CD4-positive, alpha-beta T cell treated with Interferon gamma for 1 hour (primary cell): ENCODE results near the gene CLTB.
"Not testable (repeated sequence)": the region's sequence is repeated elsewhere in the genome, so short reads cannot be mapped to it uniquely, and the experiment has no call there.

Experiments
- DNase-seq: peaks from one replicate; pipeline ENCODE4 v3.0.0-alpha.2; 2020

The CLTB gene

GRCh38 chr5:176415952-176416924 is at the start of gene CLTB:
CLTB (minus strand) TSS chr5:176416539; CDS start chr5:176416363, 176 bp downstream.
- DNase-seq = peak; percentile 90

- DNase-seq = no peak
Measured at GRCh38 chr5:176463113-176463764, 46.9 kb upstream of the CLTB start.

- no peak for DNase-seq
Measured at GRCh38 chr5:176461349-176461748, 45.0 kb upstream of the CLTB start.

- DNase-seq = no peak
Measured at GRCh38 chr5:176458904-176459561, 42.7 kb upstream of the CLTB start.

- no peak for DNase-seq
Measured at GRCh38 chr5:176454724-176455394, 38.5 kb upstream of the CLTB start.

GRCh38 chr5:176450077-176450476 is 33.7 kb upstream of the CLTB start:
- DNase-seq = no peak

- peak; percentile 97 for DNase-seq
Measured at GRCh38 chr5:176447978-176448608, 31.8 kb upstream of the CLTB start, which contains the start of gene FAF2. FAF2 (plus strand) TSS chr5:176448385; CDS start chr5:176448408, 23 bp downstream.

GRCh38 chr5:176447591-176447977 is 31.2 kb upstream of the CLTB start:
- peak; percentile 2 for DNase-seq

GRCh38 chr5:176446884-176447590 is 30.7 kb upstream of the CLTB start:
- DNase-seq = no peak

GRCh38 chr5:176446028-176446665 is 29.8 kb upstream of the CLTB start:
- no peak for DNase-seq

- DNase-seq = no peak
Measured at GRCh38 chr5:176444742-176445141, 28.4 kb upstream of the CLTB start.

GRCh38 chr5:176442911-176443310 is 26.6 kb upstream of the CLTB start:
- DNase-seq = not testable (repeated sequence)

GRCh38 chr5:176441921-176442323 is 25.6 kb upstream of the CLTB start:
- DNase-seq = no peak

- DNase-seq = no peak
Measured at GRCh38 chr5:176440927-176441706, 24.8 kb upstream of the CLTB start.

- DNase-seq = no peak
Measured at GRCh38 chr5:176438959-176439757, 22.8 kb upstream of the CLTB start.

GRCh38 chr5:176436656-176437055 is 20.3 kb upstream of the CLTB start:
- DNase-seq = no peak

- no peak for DNase-seq
Measured at GRCh38 chr5:176432707-176433106, 16.4 kb upstream of the CLTB start.

GRCh38 chr5:176429972-176430371 is 13.6 kb upstream of the CLTB start:
- no peak for DNase-seq

GRCh38 chr5:176427971-176428370 is 11.6 kb upstream of the CLTB start:
- DNase-seq = no peak
